ENCODE data around the gene MYBPC2. TPM values are rescaled to one million over a fixed set of nuclear protein-coding genes. Genes with fewer than 3 reads are reported as not detected.

Gene MYBPC2
- total RNA-seq, 1 donor from 2014 or later = 1.4 TPM

DNA sequence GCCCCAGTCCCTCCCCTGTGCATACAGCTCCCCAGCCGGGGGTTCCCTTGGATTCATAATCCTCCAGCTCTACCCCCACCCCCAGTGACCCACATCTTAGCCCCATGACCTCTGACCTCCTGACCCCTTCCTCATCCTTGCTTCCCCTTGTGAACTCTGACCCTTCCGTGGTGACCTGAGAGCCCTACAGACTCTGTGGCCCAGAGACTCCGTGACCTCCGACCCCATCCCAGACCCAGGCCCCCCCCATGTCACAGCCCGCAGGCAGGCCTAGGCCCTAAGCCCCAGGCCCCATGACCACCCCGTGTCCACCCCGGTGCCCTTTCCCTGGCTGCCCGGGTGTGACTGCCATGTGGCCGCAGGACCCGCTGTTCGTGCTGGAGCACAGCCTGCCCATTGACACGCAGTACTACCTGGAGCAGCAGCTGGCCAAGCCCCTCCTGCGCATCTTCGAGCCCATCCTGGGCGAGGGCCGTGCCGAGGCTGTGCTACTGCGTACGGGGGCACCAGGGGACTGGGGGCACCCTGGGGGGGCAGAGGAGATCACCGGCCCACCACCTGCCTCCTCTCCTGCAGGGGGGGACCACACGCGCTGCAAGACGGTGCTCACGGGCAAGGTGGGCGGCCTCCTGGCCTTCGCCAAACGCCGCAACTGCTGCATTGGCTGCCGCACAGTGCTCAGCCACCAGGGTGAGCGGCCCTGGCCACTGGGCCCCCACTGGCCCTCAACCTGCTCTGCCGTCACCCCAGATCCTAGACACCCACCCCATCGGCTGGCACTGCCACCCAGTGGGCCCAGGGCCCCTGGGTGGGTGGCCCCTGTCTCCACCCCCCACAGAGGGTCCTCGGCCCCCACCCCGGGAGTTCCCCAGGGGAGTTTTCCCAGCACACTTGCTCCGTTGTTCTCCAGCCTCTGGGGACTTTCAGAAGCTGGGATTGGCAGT is 16.4 kb upstream of the MYBPC2 start:
- CTCF ChIA-PET = interaction anchor here (0.7 to 1.4 kb wide), 6 partner anchors 44 to 269 kb away, joined by 3 to 16 read pairs (median 6); partner anchors contain the start of gene NAPSA
- peak overlapping the region; percentile 65 for H3K4me3 Mint-ChIP-seq
- no peaks in the 10 kb centered on the region for H3K9me3 Mint-ChIP-seq
- H3K4me1 Mint-ChIP-seq = peaks cover 51% of the 10 kb centered on the region
- peaks cover 26% of the 10 kb centered on the region for H3K36me3 Mint-ChIP-seq (ENCODE audit: low read depth)
- POLR2A ChIA-PET = interaction anchor here (0.7 to 8.4 kb wide), 19 partner anchors 13 to 95 kb away, joined by 3 to 282 read pairs (median 10); partner anchors contain the start of genes JOSD2, KCNC3, MYBPC2 and NR1H2
- H3K27ac Mint-ChIP-seq = peak overlapping the region; percentile 95
- ATAC-seq (ENCODE audit: low read depth) (no peak), DNase-seq (peak; percentile 46)
- intact Hi-C loops (cut with micrococcal nuclease) = no loop called here
- TF ChIP-seq, protein P1, sequence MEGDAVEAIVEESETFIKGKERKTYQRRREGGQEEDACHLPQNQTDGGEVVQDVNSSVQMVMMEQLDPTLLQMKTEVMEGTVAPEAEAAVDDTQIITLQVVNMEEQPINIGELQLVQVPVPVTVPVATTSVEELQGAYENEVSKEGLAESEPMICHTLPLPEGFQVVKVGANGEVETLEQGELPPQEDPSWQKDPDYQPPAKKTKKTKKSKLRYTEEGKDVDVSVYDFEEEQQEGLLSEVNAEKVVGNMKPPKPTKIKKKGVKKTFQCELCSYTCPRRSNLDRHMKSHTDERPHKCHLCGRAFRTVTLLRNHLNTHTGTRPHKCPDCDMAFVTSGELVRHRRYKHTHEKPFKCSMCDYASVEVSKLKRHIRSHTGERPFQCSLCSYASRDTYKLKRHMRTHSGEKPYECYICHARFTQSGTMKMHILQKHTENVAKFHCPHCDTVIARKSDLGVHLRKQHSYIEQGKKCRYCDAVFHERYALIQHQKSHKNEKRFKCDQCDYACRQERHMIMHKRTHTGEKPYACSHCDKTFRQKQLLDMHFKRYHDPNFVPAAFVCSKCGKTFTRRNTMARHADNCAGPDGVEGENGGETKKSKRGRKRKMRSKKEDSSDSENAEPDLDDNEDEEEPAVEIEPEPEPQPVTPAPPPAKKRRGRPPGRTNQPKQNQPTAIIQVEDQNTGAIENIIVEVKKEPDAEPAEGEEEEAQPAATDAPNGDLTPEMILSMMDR (IDR thresholded peaks at IDR 0.05) = no peak
- H3K27me3 Mint-ChIP-seq = no peaks in the 10 kb centered on the region

DNA sequence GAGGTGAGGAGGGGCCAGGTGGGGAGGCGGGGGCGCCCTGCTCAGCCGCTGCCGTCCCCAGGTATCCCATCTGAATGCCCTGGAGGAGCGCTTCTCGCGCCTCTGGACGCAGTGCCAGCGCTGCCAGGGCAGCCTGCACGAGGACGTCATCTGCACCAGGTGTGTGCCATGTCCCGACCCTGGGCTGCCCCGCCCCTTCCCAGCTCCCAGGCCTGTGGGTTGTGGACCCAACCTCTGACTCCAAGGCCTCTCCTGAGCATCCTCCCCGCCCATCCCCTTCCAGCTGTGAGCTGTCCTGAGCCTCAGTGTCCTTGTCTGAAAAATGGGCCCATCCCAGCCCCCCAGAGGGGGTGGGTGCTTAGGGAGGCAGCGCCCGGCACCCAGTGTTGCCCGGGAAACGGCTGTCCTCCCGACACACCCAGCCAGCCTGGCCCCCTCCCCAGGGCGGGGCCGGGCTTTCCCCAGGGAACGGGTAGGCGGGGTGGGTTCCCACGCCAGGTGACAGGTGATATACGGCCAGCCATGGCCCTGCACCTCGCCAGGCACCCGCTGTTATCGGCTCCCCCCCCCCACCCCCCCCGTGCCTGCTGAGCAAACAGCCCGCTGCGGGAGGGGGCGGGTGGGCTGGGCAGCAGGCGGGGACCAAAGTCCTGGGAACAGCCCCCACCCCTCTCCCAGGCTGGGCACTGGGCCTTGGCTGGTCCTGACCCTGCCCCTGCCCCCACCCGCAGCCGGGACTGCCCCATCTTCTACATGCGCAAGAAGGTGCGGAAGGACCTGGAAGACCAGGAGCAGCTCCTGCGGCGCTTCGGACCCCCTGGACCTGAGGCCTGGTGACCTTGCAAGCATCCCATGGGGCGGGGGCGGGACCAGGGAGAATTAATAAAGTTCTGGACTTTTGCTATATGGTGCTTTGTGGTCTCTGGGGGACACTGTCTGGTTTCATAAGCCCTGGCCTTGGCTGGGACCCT is 15.3 kb upstream of the MYBPC2 start:
- Mint-ChIP-seq H3K27me3 (no peaks in the 10 kb centered on the region), H3K4me3 (peak overlapping the region; percentile 95), H3K9me3 (no peaks in the 10 kb centered on the region), H3K27ac (peak overlapping the region; percentile 97), H3K36me3 (ENCODE audit: low read depth) (peaks cover 36% of the 10 kb centered on the region), H3K4me1 (peaks cover 62% of the 10 kb centered on the region)
- TF ChIP-seq, protein P1 (IDR thresholded peaks at IDR 0.05) = no peak
- no peak for ATAC-seq (ENCODE audit: low read depth)
- ChIA-PET POLR2A (interaction anchor here (0.6 to 8.4 kb wide), 14 partner anchors 12 to 388 kb away, joined by 3 to 282 read pairs (median 16); partner anchors contain the start of genes JOSD2, MYBPC2, NR1H2 and POLD1), CTCF (interaction anchor here (1.1 kb wide), 1 partner anchor 43 kb away, joined by 4 read pairs; no protein-coding TSS in a partner anchor)
- intact Hi-C loops (cut with micrococcal nuclease) = loop anchor here (1.0 kb wide), 1 partner anchor 14 kb away; no protein-coding TSS in a partner anchor
- DNase-seq = peak; percentile 61

DNA sequence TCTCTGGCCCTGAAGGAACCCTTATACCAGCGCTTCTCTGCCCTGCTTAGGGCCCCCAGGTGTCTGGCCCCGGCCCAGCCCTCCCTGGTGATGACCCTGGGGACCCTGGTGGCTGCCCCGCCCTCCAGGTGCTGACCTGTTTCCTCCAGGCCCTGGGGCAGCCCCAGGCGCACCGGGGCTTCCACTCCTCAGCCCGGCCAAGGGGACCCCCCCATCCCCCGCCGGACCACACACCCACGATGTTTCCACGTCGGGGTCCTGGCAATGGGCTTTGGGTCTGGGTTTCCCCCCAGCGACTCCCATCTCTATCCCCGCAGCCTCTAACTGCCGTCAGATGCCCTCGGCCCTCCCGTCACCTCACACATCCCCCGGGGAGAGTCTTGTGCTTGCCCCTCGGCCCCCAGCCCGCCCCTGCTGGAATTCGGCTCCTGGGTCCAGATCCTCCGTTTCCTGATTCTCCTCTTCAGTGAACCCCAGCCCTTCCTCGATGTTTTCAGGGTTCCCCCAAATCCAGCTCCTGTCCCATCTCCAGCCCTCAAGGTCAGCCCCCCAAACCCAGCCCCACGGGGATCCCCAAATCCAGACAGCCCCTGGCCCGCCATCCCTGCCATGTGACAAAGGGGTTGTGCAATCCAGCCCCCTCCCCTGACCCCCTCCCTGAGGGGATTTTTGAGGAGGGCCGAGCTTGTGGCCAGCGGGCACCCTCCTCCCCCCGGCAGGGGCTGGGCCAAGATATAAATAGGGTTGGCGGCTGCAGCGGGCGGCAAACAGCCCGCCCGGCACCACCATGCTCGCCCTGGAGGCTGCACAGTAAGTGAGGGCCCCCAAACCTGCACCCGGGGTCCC is 14.3 kb upstream of the MYBPC2 start, which contains the start of gene SPIB:
Gene SPIB, plus strand, starts transcription at position 763 of the 846 bp plus-strand sequence. Its CDS starts 25 bp downstream, at position 788.
- DNase-seq = peak; percentile 77
- H3K36me3 Mint-ChIP-seq (ENCODE audit: low read depth) = peaks cover 45% of the 10 kb centered on the region
- TF ChIP-seq, protein P1 (IDR thresholded peaks at IDR 0.05) = no peak
- intact Hi-C loops (cut with micrococcal nuclease) = loop anchor here (1.0 kb wide), 1 partner anchor 13 kb away; no protein-coding TSS in a partner anchor
- ATAC-seq (ENCODE audit: low read depth) = peak; percentile 40
- no peaks in the 10 kb centered on the region for H3K9me3 Mint-ChIP-seq
- POLR2A ChIA-PET = interaction anchor here (0.5 to 8.4 kb wide), 20 partner anchors 11 to 530 kb away, joined by 3 to 282 read pairs (median 8); partner anchors contain the start of genes JOSD2, KCNC3, MYBPC2 and NR1H2
- peaks cover 71% of the 10 kb centered on the region for H3K4me1 Mint-ChIP-seq
- H3K27me3 Mint-ChIP-seq = no peaks in the 10 kb centered on the region
- peak within 1 kb of the TSS; percentile 95 for H3K4me3 Mint-ChIP-seq
- CTCF ChIA-PET = interaction anchor here (0.8 to 1.1 kb wide), 2 partner anchors 42 to 61 kb away, joined by 4 read pairs; no protein-coding TSS in a partner anchor
- H3K27ac Mint-ChIP-seq = peak within 1 kb of the TSS; percentile 97

DNA sequence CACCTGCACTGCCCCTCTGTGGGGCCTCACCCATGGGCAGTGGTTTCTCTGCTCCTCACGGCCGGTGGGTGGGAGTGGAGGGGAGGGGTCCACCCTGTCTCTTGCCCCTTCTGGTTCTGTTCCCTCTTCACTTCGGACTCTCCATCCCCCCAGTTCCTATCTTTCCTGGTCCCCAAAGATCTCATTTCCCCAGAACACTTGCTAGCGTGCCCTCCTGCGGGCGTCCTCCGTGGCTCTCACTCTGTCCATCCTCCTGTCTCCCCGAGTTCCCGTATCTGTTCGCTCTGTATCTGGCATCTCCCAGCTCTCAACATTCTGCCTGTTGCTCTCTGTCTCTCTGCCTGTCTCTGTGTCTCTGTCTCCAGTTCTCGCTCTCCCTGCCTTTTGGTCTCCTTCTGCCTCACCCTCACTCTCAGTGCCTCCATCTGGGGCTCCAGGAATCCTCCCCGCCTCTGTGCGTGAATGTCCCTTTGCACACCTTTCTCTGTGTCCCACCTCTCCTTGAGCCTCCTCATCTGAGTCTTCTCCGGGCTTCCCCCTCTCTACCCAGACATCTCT is 13.6 kb upstream of the MYBPC2 start:
- Mint-ChIP-seq H3K9me3 (no peaks in the 10 kb centered on the region), H3K4me1 (peaks cover 77% of the 10 kb centered on the region), H3K27ac (peak overlapping the region; percentile 97), H3K4me3 (peak overlapping the region; percentile 95), H3K27me3 (no peaks in the 10 kb centered on the region), H3K36me3 (ENCODE audit: low read depth) (peaks cover 52% of the 10 kb centered on the region)
- intact Hi-C loops (cut with micrococcal nuclease) = no loop called here
- TF ChIP-seq, protein P1 (IDR thresholded peaks at IDR 0.05) = no peak
- ChIA-PET POLR2A (interaction anchor here (0.6 to 8.4 kb wide), 18 partner anchors 11 to 477 kb away, joined by 3 to 282 read pairs (median 10); partner anchors contain the start of genes JOSD2, KCNC3, MYBPC2 and NR1H2), CTCF (interaction anchor here (0.8 to 0.9 kb wide), 2 partner anchors 9 to 62 kb away, joined by 3 to 4 read pairs; no protein-coding TSS in a partner anchor)
- DNase-seq (no peak), ATAC-seq (ENCODE audit: low read depth) (no peak)
